Measurements from ENCODE around the gene SGTB.

The SGTB gene

GRCh38 chr5:65699338-65699737, 22.6 kb downstream of the SGTB start:
- H2AFZ ChIP-seq = no peak overlapping the region
- no peak overlapping the region for H3K4me2 ChIP-seq (ENCODE audit: low read length)
- H3K4me1 ChIP-seq = no peaks in the 10 kb centered on the region
- H3K9me3 ChIP-seq (ENCODE audit: control insufficient read depth, low read length) = no peaks in the 10 kb centered on the region
- no peaks in the 10 kb centered on the region for H3K27me3 ChIP-seq (ENCODE audit: control insufficient read depth, insufficient read depth, low read length)
- no peak for TF ChIP-seq CTCF (IDR thresholded peaks at IDR 0.05)
- no peak overlapping the region for H3K9ac ChIP-seq
- no peak overlapping the region for H3K27ac ChIP-seq
- no peaks in the 10 kb centered on the region for H3K79me2 ChIP-seq
- H3K36me3 ChIP-seq (ENCODE audit: control insufficient read depth, insufficient read depth, low read length) = no peaks in the 10 kb centered on the region
- no peak overlapping the region for H3K4me3 ChIP-seq (ENCODE audit: low read depth, low read length)

- Histone ChIP-seq H3K27me3 (ENCODE audit: control insufficient read depth, insufficient read depth, low read length) (no peaks in the 10 kb centered on the region), H3K36me3 (ENCODE audit: control insufficient read depth, insufficient read depth, low read length) (no peaks in the 10 kb centered on the region), H3K4me1 (no peaks in the 10 kb centered on the region), H3K4me3 (ENCODE audit: low read depth, low read length) (no peak overlapping the region), H3K9me3 (ENCODE audit: control insufficient read depth, low read length) (no peaks in the 10 kb centered on the region), H3K9ac (no peak overlapping the region), H2AFZ (no peak overlapping the region), H3K4me2 (ENCODE audit: low read length) (no peak overlapping the region), H3K27ac (no peak overlapping the region), H3K79me2 (no peaks in the 10 kb centered on the region)
- no peak for TF ChIP-seq CTCF (IDR thresholded peaks at IDR 0.05)
These were observed 25.0 kb downstream of the SGTB start for GRCh38 chr5:65696892-65697291.

- Histone ChIP-seq H3K79me2 (no peaks in the 10 kb centered on the region), H3K4me2 (ENCODE audit: low read length) (no peak overlapping the region), H2AFZ (no peak overlapping the region), H3K9ac (no peak overlapping the region), H3K27me3 (ENCODE audit: control insufficient read depth, insufficient read depth, low read length) (no peaks in the 10 kb centered on the region), H3K4me3 (ENCODE audit: low read depth, low read length) (no peak overlapping the region), H3K4me1 (no peaks in the 10 kb centered on the region), H3K36me3 (ENCODE audit: control insufficient read depth, insufficient read depth, low read length) (no peaks in the 10 kb centered on the region), H3K27ac (no peak overlapping the region), H3K9me3 (ENCODE audit: control insufficient read depth, low read length) (no peaks in the 10 kb centered on the region)
- TF ChIP-seq CTCF (IDR thresholded peaks at IDR 0.05) = no peak
These were observed 26.0 kb downstream of the SGTB start for GRCh38 chr5:65695896-65696295.

- Histone ChIP-seq H3K4me2 (ENCODE audit: low read length) (no peak overlapping the region), H2AFZ (no peak overlapping the region), H3K4me3 (ENCODE audit: low read depth, low read length) (no peak overlapping the region), H3K36me3 (ENCODE audit: control insufficient read depth, insufficient read depth, low read length) (no peaks in the 10 kb centered on the region), H3K4me1 (no peaks in the 10 kb centered on the region), H3K79me2 (no peaks in the 10 kb centered on the region), H3K9me3 (ENCODE audit: control insufficient read depth, low read length) (no peaks in the 10 kb centered on the region), H3K9ac (no peak overlapping the region), H3K27ac (no peak overlapping the region), H3K27me3 (ENCODE audit: control insufficient read depth, insufficient read depth, low read length) (no peaks in the 10 kb centered on the region)
- no peak for TF ChIP-seq CTCF (IDR thresholded peaks at IDR 0.05)
These were observed 26.6 kb downstream of the SGTB start for GRCh38 chr5:65695162-65695755.

- Histone ChIP-seq H3K4me1 (no peaks in the 10 kb centered on the region), H3K9me3 (ENCODE audit: control insufficient read depth, low read length) (no peaks in the 10 kb centered on the region), H3K4me2 (ENCODE audit: low read length) (no peak overlapping the region), H3K9ac (no peak overlapping the region), H3K4me3 (ENCODE audit: low read depth, low read length) (no peak overlapping the region), H3K79me2 (no peaks in the 10 kb centered on the region), H3K36me3 (ENCODE audit: control insufficient read depth, insufficient read depth, low read length) (no peaks in the 10 kb centered on the region), H3K27ac (no peak overlapping the region), H2AFZ (no peak overlapping the region), H3K27me3 (ENCODE audit: control insufficient read depth, insufficient read depth, low read length) (no peaks in the 10 kb centered on the region)
- no peak for TF ChIP-seq CTCF (IDR thresholded peaks at IDR 0.05)
These were observed 28.8 kb downstream of the SGTB start for GRCh38 chr5:65693121-65693520.

All from parathyroid adenoma (tissue), 2 donors.